ENCODE results near the gene SLC7A5. TPM values are rescaled to one million over a fixed set of nuclear protein-coding genes. Genes with fewer than 3 reads are reported as not detected.

The SLC7A5 gene
- total and polyA plus RNA-seq, 2 of the 13 experiments (the other 11 are each of a cell fraction or from before 2014, with no cell fraction given), result 79.6 to 155 TPM

- TF ChIP-seq PRDM4 (CRISPR knock-in tag; IDR thresholded peaks at IDR 0.05; ENCODE audit: borderline replicate concordance) (no peak), ZNF883 (CRISPR knock-in tag; IDR thresholded peaks at IDR 0.05; ENCODE audit: not compliant biosample characterization) (peak; percentile 20), CENPBD1 (CRISPR knock-in tag; IDR thresholded peaks at IDR 0.05; ENCODE audit: borderline replicate concordance, low read depth) (no peak), ZNF652 (CRISPR knock-in tag; IDR thresholded peaks at IDR 0.05; ENCODE audit: borderline replicate concordance, low read depth) (no peak), TBX2 (CRISPR knock-in tag; IDR thresholded peaks at IDR 0.05; ENCODE audit: borderline replicate concordance) (no peak), ZMYM4 (CRISPR knock-in tag; IDR thresholded peaks at IDR 0.05) (no peak), SYNCRIP (IDR thresholded peaks at IDR 0.05; ENCODE audit: insufficient read depth, low read depth, low read length) (no peak), CBX1 (IDR thresholded peaks at IDR 0.05; ENCODE audit: low read depth) (no peak), BRD4 (CRISPR knock-in tag; IDR thresholded peaks at IDR 0.05) (0 out of 2 replicates have a peak, but pooled peaks have one; percentile 12), SMC3 (IDR thresholded peaks at IDR 0.05; ENCODE audit: low read length) (no peak), ZNF317 (CRISPR knock-in tag; IDR thresholded peaks at IDR 0.05) (no peak), ZNF792 (CRISPR knock-in tag; IDR thresholded peaks at IDR 0.05) (no peak), ZNF274 (CRISPR knock-in tag; IDR thresholded peaks at IDR 0.05) (peak; percentile 59; the same call in 1 of the 2 replicates), KDM4B (CRISPR knock-in tag; IDR thresholded peaks at IDR 0.05) (no peak), REPIN1 (CRISPR knock-in tag; IDR thresholded peaks at IDR 0.05; ENCODE audit: borderline replicate concordance, low read depth) (peak; percentile 61), TFDP2 (CRISPR knock-in tag; IDR thresholded peaks at IDR 0.05) (no peak), BORCS8-MEF2B (CRISPR knock-in tag; IDR thresholded peaks at IDR 0.05) (no peak)
These were observed 24.5 kb downstream of the SLC7A5 start (continued) for GRCh38 chr16:87844809-87845208.
